ENCODE results near the gene SCG3. TPM values are rescaled to one million over a fixed set of nuclear protein-coding genes. Genes with fewer than 3 reads are reported as not detected.
A peak's percentile ranks its signal among the peaks of the same experiment; 100 is the strongest.

SCG3 gene
- total and polyA plus RNA-seq, 7 experiments from 2014 or later, result not detected

DNA sequence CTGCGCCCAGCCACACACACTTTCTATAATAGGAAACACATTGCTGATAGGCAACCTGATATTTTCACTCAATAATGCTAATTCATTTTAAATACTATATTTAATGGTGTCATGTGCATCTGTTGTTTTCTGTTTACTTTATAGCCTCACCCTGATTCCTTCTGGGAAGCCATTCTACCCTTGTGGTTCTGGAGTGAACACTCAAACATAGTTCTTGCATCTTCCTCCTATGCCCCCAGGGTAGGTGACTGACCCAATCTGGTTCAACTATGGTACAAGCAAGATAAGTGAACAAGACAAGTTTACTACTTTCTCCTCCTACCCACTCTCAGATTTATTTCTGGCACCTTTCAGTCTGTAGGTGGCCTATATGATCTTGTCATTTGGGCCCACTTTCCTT, 4.3 kb upstream of the SCG3 start:
- ATAC-seq, result no peak
- H3K4me3 Mint-ChIP-seq, result no peak overlapping the region
- peaks cover 0 to 11% (median 0%) of the 10 kb centered on the region in 11 donors for H3K9me3 Mint-ChIP-seq

GRCh38 chr15:51677452-51677851, 3.9 kb upstream of the SCG3 start:
- H3K36me3 Mint-ChIP-seq, result no peaks in the 10 kb centered on the region
- peaks cover 25 to 49% (median 29%) of the 10 kb centered on the region in 5 donors for H3K27me3 Mint-ChIP-seq
- peaks cover 0 to 7% (median 0%) of the 10 kb centered on the region in 7 donors for H3K4me1 Mint-ChIP-seq
- H3K4me3 Mint-ChIP-seq, result no peak overlapping the region
- ChIA-PET CTCF (interaction anchor here (0.5 kb wide), 1 partner anchor 27 kb away, joined by 3 read pairs; no protein-coding TSS in a partner anchor), POLR2A (no interaction called here)
- Histone ChIP-seq H3K9me3 (ENCODE audit: control insufficient read depth in 2 of 3, low read length in 3 of 3) (no peaks in the 10 kb centered on the region), H3K4me1 (ENCODE audit: control insufficient read depth in 2 of 2, insufficient read depth in 2 of 2, low read length in 2 of 2) (no peaks in the 10 kb centered on the region), H3K4me3 (ENCODE audit: low read length) (no peak overlapping the region), H3K27me3 (ENCODE audit: control insufficient read depth in 2 of 2, insufficient read depth in 2 of 2, low read length in 2 of 2) (no peaks in the 10 kb centered on the region), H3K36me3 (ENCODE audit: control insufficient read depth in 2 of 3, insufficient read depth in 3 of 3, low read length in 3 of 3) (no peaks in the 10 kb centered on the region), H3K27ac (ENCODE audit: low read depth, low read length) (no peak overlapping the region)
- ATAC-seq (no peak), DNase-seq (no peak)
- intact Hi-C loops (cut with micrococcal nuclease), result no loop called here
- H3K9me3 Mint-ChIP-seq, result peaks cover 0 to 11% (median 0%) of the 10 kb centered on the region in 11 donors
- no peak overlapping the region for H3K27ac Mint-ChIP-seq

More for the DNA sequence above, 4.3 kb upstream of the SCG3 start:
- Mint-ChIP-seq H3K36me3 (no peaks in the 10 kb centered on the region), H3K27ac (no peak overlapping the region), H3K27me3 (peaks cover 27 to 48% (median 30%) of the 10 kb centered on the region in 5 donors), H3K4me1 (peaks cover 0 to 7% (median 0%) of the 10 kb centered on the region in 7 donors)
- Histone ChIP-seq H3K4me1 (ENCODE audit: control insufficient read depth in 2 of 2, insufficient read depth in 2 of 2, low read length in 2 of 2) (no peaks in the 10 kb centered on the region), H3K27me3 (ENCODE audit: control insufficient read depth in 2 of 2, insufficient read depth in 2 of 2, low read length in 2 of 2) (no peaks in the 10 kb centered on the region), H3K9me3 (ENCODE audit: control insufficient read depth in 2 of 3, low read length in 3 of 3) (no peaks in the 10 kb centered on the region), H3K36me3 (ENCODE audit: control insufficient read depth in 2 of 3, insufficient read depth in 3 of 3, low read length in 3 of 3) (no peaks in the 10 kb centered on the region), H3K27ac (ENCODE audit: low read depth, low read length) (no peak overlapping the region), H3K4me3 (ENCODE audit: low read length) (no peak overlapping the region)
- DNase-seq, result no peak
- CTCF ChIA-PET, result interaction anchor here (0.5 kb wide), 1 partner anchor 27 kb away, joined by 3 read pairs; no protein-coding TSS in a partner anchor
- POLR2A ChIA-PET, result no interaction called here
- intact Hi-C loops (cut with micrococcal nuclease), result no loop called here

GRCh38 chr15:51678096-51678495, 3.2 kb upstream of the SCG3 start:
- no peaks in the 10 kb centered on the region for H3K4me1 ChIP-seq (ENCODE audit: control insufficient read depth in 2 of 2, insufficient read depth in 2 of 2, low read length in 2 of 2)
- ATAC-seq (no peak), DNase-seq (no peak)
- CTCF ChIA-PET, result no interaction called here
- POLR2A ChIA-PET, result no interaction called here
- intact Hi-C loops (cut with micrococcal nuclease), result no loop called here
- Mint-ChIP-seq H3K4me3 (no peak overlapping the region), H3K9me3 (peaks cover 0 to 11% (median 0%) of the 10 kb centered on the region in 11 donors), H3K4me1 (peaks cover 0 to 7% (median 0%) of the 10 kb centered on the region in 7 donors), H3K27ac (no peak overlapping the region), H3K27me3 (peaks cover 27 to 51% (median 32%) of the 10 kb centered on the region in 5 donors), H3K36me3 (no peaks in the 10 kb centered on the region)
- H3K27me3 ChIP-seq (ENCODE audit: control insufficient read depth in 2 of 2, insufficient read depth in 2 of 2, low read length in 2 of 2), result no peaks in the 10 kb centered on the region
- H3K36me3 ChIP-seq (ENCODE audit: control insufficient read depth in 2 of 3, insufficient read depth in 3 of 3, low read length in 3 of 3), result no peaks in the 10 kb centered on the region
- no peaks in the 10 kb centered on the region for H3K9me3 ChIP-seq (ENCODE audit: control insufficient read depth in 2 of 3, low read length in 3 of 3)
- H3K27ac ChIP-seq (ENCODE audit: low read depth, low read length), result no peak overlapping the region
- no peak overlapping the region for H3K4me3 ChIP-seq (ENCODE audit: low read length)

GRCh38 chr15:51680321-51680720, 982 bp upstream of the SCG3 start:
- Histone ChIP-seq H3K36me3 (ENCODE audit: control insufficient read depth in 2 of 3, insufficient read depth in 3 of 3, low read length in 3 of 3) (no peaks in the 10 kb centered on the region), H3K9me3 (ENCODE audit: control insufficient read depth in 2 of 3, low read length in 3 of 3) (no peaks in the 10 kb centered on the region), H3K27me3 (ENCODE audit: control insufficient read depth in 2 of 2, insufficient read depth in 2 of 2, low read length in 2 of 2) (no peaks in the 10 kb centered on the region), H3K4me3 (ENCODE audit: low read length) (no peak overlapping the region), H3K4me1 (ENCODE audit: control insufficient read depth in 2 of 2, insufficient read depth in 2 of 2, low read length in 2 of 2) (no peaks in the 10 kb centered on the region), H3K27ac (ENCODE audit: low read depth, low read length) (no peak overlapping the region)
- Mint-ChIP-seq H3K27ac (peak overlapping the region in 1 of 9 donors; percentile 15), H3K4me3 (no peak overlapping the region), H3K9me3 (peaks cover 0 to 11% (median 2%) of the 10 kb centered on the region in 11 donors), H3K36me3 (no peaks in the 10 kb centered on the region), H3K27me3 (peaks cover 42 to 65% (median 47%) of the 10 kb centered on the region in 5 donors), H3K4me1 (peaks cover 0 to 7% (median 0%) of the 10 kb centered on the region in 7 donors)
- ChIA-PET CTCF (no interaction called here), POLR2A (interaction anchor here (2.3 kb wide), 1 partner anchor 58 kb away, joined by 7 read pairs; the partner anchor contains the start of gene LYSMD2)
- intact Hi-C loops (cut with micrococcal nuclease), result loop anchor here in 1 of 2 donors (5.0 kb wide), 1 partner anchor 57 kb away; the partner anchor contains the start of gene LYSMD2
- ATAC-seq (no peak), DNase-seq (no peak)

GRCh38 chr15:51687565-51687964, 6.3 kb downstream of the SCG3 start:
- Histone ChIP-seq H3K9me3 (ENCODE audit: control insufficient read depth in 2 of 3, low read length in 3 of 3) (no peaks in the 10 kb centered on the region), H3K36me3 (ENCODE audit: control insufficient read depth in 2 of 3, insufficient read depth in 3 of 3, low read length in 3 of 3) (no peaks in the 10 kb centered on the region), H3K4me3 (ENCODE audit: low read length) (no peak overlapping the region), H3K27me3 (ENCODE audit: control insufficient read depth in 2 of 2, insufficient read depth in 2 of 2, low read length in 2 of 2) (no peaks in the 10 kb centered on the region), H3K4me1 (ENCODE audit: control insufficient read depth in 2 of 2, insufficient read depth in 2 of 2, low read length in 2 of 2) (peaks cover 0 to 8% of the 10 kb centered on the region in 2 donors), H3K27ac (ENCODE audit: low read depth, low read length) (no peak overlapping the region)
- ChIA-PET POLR2A (no interaction called here), CTCF (no interaction called here)
- H3K27ac Mint-ChIP-seq, result no peak overlapping the region
- ATAC-seq (no peak), DNase-seq (no peak)
- H3K9me3 Mint-ChIP-seq, result peaks cover 0 to 6% (median 0%) of the 10 kb centered on the region in 11 donors
- peaks cover 5 to 17% (median 16%) of the 10 kb centered on the region in 7 donors for H3K4me1 Mint-ChIP-seq
- intact Hi-C loops (cut with micrococcal nuclease), result no loop called here
- H3K27me3 Mint-ChIP-seq, result peaks cover 38 to 81% (median 42%) of the 10 kb centered on the region in 5 donors
- H3K36me3 Mint-ChIP-seq, result peaks cover 0 to 3% (median 0%) of the 10 kb centered on the region in 5 donors
- H3K4me3 Mint-ChIP-seq, result no peak overlapping the region

- H3K36me3 ChIP-seq (ENCODE audit: control insufficient read depth in 2 of 3, insufficient read depth in 3 of 3, low read length in 3 of 3), result no peaks in the 10 kb centered on the region
- H3K27me3 ChIP-seq (ENCODE audit: control insufficient read depth in 2 of 2, insufficient read depth in 2 of 2, low read length in 2 of 2), result no peaks in the 10 kb centered on the region
- intact Hi-C loops (cut with micrococcal nuclease), result loop anchor here in 1 of 2 donors (1.0 kb wide), 2 partner anchors 46 to 87 kb away; no protein-coding TSS in a partner anchor
- H3K4me3 Mint-ChIP-seq, result no peak overlapping the region
- peaks cover 0 to 11% of the 10 kb centered on the region in 2 donors for H3K4me1 ChIP-seq (ENCODE audit: control insufficient read depth in 2 of 2, insufficient read depth in 2 of 2, low read length in 2 of 2)
- H3K27me3 Mint-ChIP-seq, result peaks cover 26 to 81% (median 31%) of the 10 kb centered on the region in 5 donors
- H3K27ac ChIP-seq (ENCODE audit: low read depth, low read length), result no peak overlapping the region
- DNase-seq (no peak), ATAC-seq (no peak)
- H3K9me3 ChIP-seq (ENCODE audit: control insufficient read depth in 2 of 3, low read length in 3 of 3), result no peaks in the 10 kb centered on the region
- H3K4me1 Mint-ChIP-seq, result peaks cover 9 to 27% (median 20%) of the 10 kb centered on the region in 7 donors
- H3K36me3 Mint-ChIP-seq, result peaks cover 0 to 6% (median 0%) of the 10 kb centered on the region in 5 donors
- ChIA-PET CTCF (interaction anchor here (1.3 kb wide), 1 partner anchor 87 kb away, joined by 5 read pairs; no protein-coding TSS in a partner anchor), POLR2A (interaction anchor here (1.1 kb wide), 1 partner anchor 43 kb away, joined by 4 read pairs; no protein-coding TSS in a partner anchor)
- H3K9me3 Mint-ChIP-seq, result peaks cover 0 to 3% (median 0%) of the 10 kb centered on the region in 11 donors
- H3K4me3 ChIP-seq (ENCODE audit: low read length), result no peak overlapping the region
- H3K27ac Mint-ChIP-seq, result no peak overlapping the region
Measured at GRCh38 chr15:51688863-51689262, 7.6 kb downstream of the SCG3 start.

Data from naive thymus-derived CD4-positive, alpha-beta T cell (primary cell).